ENCODE results near the gene IL15.

The IL15 gene

GRCh38 chr4:141771889-141772830 lies 135.8 kb downstream of the IL15 start:
- DNase-seq (ENCODE audit: low read depth) = no peak

- DNase-seq (ENCODE audit: low read depth) = no peak
These were observed 136.5 kb downstream of the IL15 start for GRCh38 chr4:141772838-141773237.

DNA sequence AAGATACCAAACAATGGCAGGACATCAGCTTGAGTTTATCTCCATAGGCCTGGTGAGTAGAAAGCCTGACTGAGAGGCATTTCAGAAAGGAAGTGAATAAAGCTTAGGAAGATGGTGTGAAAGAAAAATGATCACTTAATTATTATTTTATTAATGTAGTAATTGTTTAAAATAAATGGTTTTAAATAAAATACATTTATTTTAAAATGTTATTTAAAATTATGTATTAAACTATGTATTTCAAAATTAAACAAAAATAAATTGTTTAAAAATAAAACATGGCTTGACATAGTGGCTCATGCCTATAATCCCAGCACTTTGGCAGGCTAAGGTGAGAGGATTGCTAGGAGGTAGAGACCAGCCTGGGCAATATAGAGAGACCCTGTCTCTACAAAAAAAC lies 145.8 kb downstream of the IL15 start:
- DNase-seq (ENCODE audit: low read depth) = no peak

Measured in EH (cell line).